SK-N-SH (cell line): ENCODE results near the gene FANCI. TPM values are rescaled to one million over a fixed set of nuclear protein-coding genes. Genes with fewer than 3 reads are reported as not detected.

Experiments
- CTCF ChIA-PET: fragments of 300-600, 350-600 bp; formaldehyde crosslinking; extraction: SDS; loops from one replicate; lab custom pipeline; 2021; lab: Yijun Ruan, JAX
- POLR2A ChIA-PET: fragments of 350-600 bp; sonication (Branson Sonifier 250); formaldehyde crosslinking; extraction: SDS; loops from one replicate; lab custom pipeline; 2020; ENCODE audit warnings: antibody characterized with exemption, inconsistent platforms; lab: Yijun Ruan, JAX
- DNase-seq: peaks from one replicate; pipeline ENCODE4 v3.0.0; 2012
- H2AFZ ChIP-seq: fragments of 200-600 bp; sonication (generic); 2 replicates; pipeline ENCODE4 v1.8.1; 2016; ENCODE audit warnings: antibody characterized with exemption, mild to moderate bottlenecking, low read depth
- H3F3A ChIP-seq: fragments of 200-600 bp; sonication (generic); replicated peaks from 2 replicates; pipeline ENCODE3; 2016; ENCODE audit warnings: antibody characterized with exemption, mild to moderate bottlenecking; ENCODE audit not compliant: insufficient read depth
- H3K27ac ChIP-seq, 2 experiments: fragments of 200-500 bp in 1 of 2; fragments of 200-600 bp in 1 of 2; sonication (Bioruptor generic) in 1 of 2; sonication (generic), shearing (Covaris generic) in 1 of 2; 2 replicates each; pipeline versions ENCODE4 v1.5.1 to v1.6.1; 2014 to 2016; ENCODE audit warnings: low read depth in 2 of 2, inconsistent platforms in 1 of 2, low read length in 1 of 2, mild to moderate bottlenecking in 1 of 2, mixed read lengths in 1 of 2
- H3K27me3 ChIP-seq: fragments of 200-600 bp; sonication (generic), shearing (Covaris generic); 2 replicates; pipeline ENCODE4 v1.6.1; 2016; ENCODE audit warnings: mixed run types; ENCODE audit not compliant: insufficient read depth
- H3K36me3 ChIP-seq, 2 experiments: fragments of 200-500 bp in 1 of 2; fragments of 200-600 bp in 1 of 2; sonication (Bioruptor generic) in 1 of 2; sonication (generic) in 1 of 2; replicated peaks in 1 of 2; 2 replicates each; pipeline versions ENCODE3 to v1.5.1; 2014 to 2016; ENCODE audit warnings: low read length in 1 of 2, mild to moderate bottlenecking in 1 of 2; ENCODE audit not compliant: insufficient read depth in 2 of 2, control insufficient read depth in 1 of 2
- H3K4me1 ChIP-seq, 2 experiments: fragments of 200-500 bp in 1 of 2; fragments of 200-600 bp in 1 of 2; sonication (Bioruptor generic) in 1 of 2; sonication (generic), shearing (Covaris generic) in 1 of 2; 2 replicates each; pipeline versions ENCODE4 v1.5.1 to v1.6.1; 2014 to 2016; ENCODE audit warnings: low read depth in 1 of 2, low read length in 1 of 2, mixed run types in 1 of 2; ENCODE audit not compliant: insufficient read depth in 2 of 2, control insufficient read depth in 1 of 2
- H3K4me2 ChIP-seq: fragments of 200-600 bp; sonication (generic), shearing (Covaris generic); 2 replicates; pipeline ENCODE4 v1.6.1; 2017; ENCODE audit warnings: mixed run types
- H3K4me3 ChIP-seq, 2 experiments: fragments of 200-500 bp in 1 of 2; fragments of 200-600 bp in 1 of 2; sonication (Bioruptor generic) in 1 of 2; sonication (generic), shearing (Covaris generic) in 1 of 2; 2 replicates each; pipeline versions ENCODE4 v1.5.1 to v1.8.1; 2014 to 2016; ENCODE audit warnings: low read depth in 2 of 2, inconsistent platforms in 1 of 2, low read length in 1 of 2, mild to moderate bottlenecking in 1 of 2, mixed read lengths in 1 of 2, moderate library complexity in 1 of 2
- H3K79me2 ChIP-seq: fragments of 200-600 bp; sonication (generic); 2 replicates; pipeline ENCODE4 v1.8.1; 2017; ENCODE audit warnings: mild to moderate bottlenecking; ENCODE audit not compliant: insufficient read depth
- H3K9ac ChIP-seq: fragments of 200-600 bp; sonication (generic); 2 replicates; pipeline ENCODE4 v1.6.1; 2017; ENCODE audit warnings: mixed run types
- H3K9me2 ChIP-seq: fragments of 200-600 bp; sonication (generic); 2 replicates; pipeline ENCODE4 v1.6.1; 2017; ENCODE audit warnings: mixed run types
- H3K9me3 ChIP-seq: fragments of 200-600 bp; sonication (generic); 2 replicates; pipeline ENCODE4 v1.6.1; 2017; ENCODE audit warnings: mixed run types, mild to moderate bottlenecking, moderate library complexity
- H4K20me1 ChIP-seq: fragments of 200-600 bp; sonication (generic); 2 replicates; pipeline ENCODE4 v1.6.1; 2017; ENCODE audit warnings: mild to moderate bottlenecking, mixed run types; ENCODE audit not compliant: insufficient read depth
- CHD2 ChIP-seq: fragments of 150-350 bp; IDR thresholded peaks from 2 replicates; pipeline ENCODE4 v1.6.1; 2018; ENCODE audit warnings: low read length; ENCODE audit not compliant: partially characterized antibody
- ELF1 ChIP-seq: IDR thresholded peaks from 2 replicates; pipeline ENCODE4 v1.4.0; 2012
- EP300 ChIP-seq, 2 experiments: IDR thresholded peaks; 2 replicates each; pipeline versions ENCODE4 v1.4.0 to v1.6.1; 2012; ENCODE audit warnings: borderline replicate concordance in 1 of 2, low read depth in 1 of 2, low read length in 1 of 2
- GATA2 ChIP-seq: sonication (generic); formaldehyde crosslinking; IDR thresholded peaks from 2 replicates; pipeline ENCODE4 v1.5.0; 2020; ENCODE audit warnings: mild to moderate bottlenecking, missing genetic modification reagents
- RCOR1 ChIP-seq: fragments of 150-350 bp; IDR thresholded peaks from 2 replicates; pipeline ENCODE4 v1.6.1; 2017; ENCODE audit warnings: antibody characterized with exemption, low read length
- RFX5 ChIP-seq: IDR thresholded peaks from 2 replicates; pipeline ENCODE4 v1.6.1; 2012; ENCODE audit warnings: mild to moderate bottlenecking, improper control_type of control experiment, low read length
- SMC3 ChIP-seq: IDR thresholded peaks from 2 replicates; pipeline ENCODE4 v1.6.1; 2012; ENCODE audit warnings: low read depth, low read length, improper control_type of control experiment
- TAF1 ChIP-seq: IDR thresholded peaks from 2 replicates; pipeline ENCODE4 v1.6.1; 2012; ENCODE audit warnings: low read depth, mild to moderate bottlenecking, low read length, moderate library complexity, borderline replicate concordance
- TCF12 ChIP-seq: IDR thresholded peaks from 2 replicates; pipeline ENCODE4 v1.4.0; 2012
- TEAD4 ChIP-seq: IDR thresholded peaks from 2 replicates; pipeline ENCODE4 v1.4.0; 2012; ENCODE audit warnings: mild to moderate bottlenecking, borderline replicate concordance; ENCODE audit not compliant: insufficient read depth
- YY1 ChIP-seq: IDR thresholded peaks from 2 replicates; pipeline ENCODE4 v1.4.0; 2012; ENCODE audit warnings: low read depth, mild to moderate bottlenecking
- WGBS: methylation state at CpG from one replicate; pipeline ENCODE4 v1.1.6; 2017; ENCODE audit warnings: low lambda C conversion rate; 5-methylcytosine and 5-hydroxymethylcytosine counted together
- polyA plus RNA-seq, 3 experiments: library from polyadenylated mRNA; depleted of rRNA; stranded (reverse); fragments of >200 nt; gene quantifications; 2 replicates each; pipeline ENCODE4 v1.2.3, GENCODE V29; 2012
- TF ChIP-seq, protein P1 (sequence below): fragments of 150-350 bp; IDR thresholded peaks from 2 replicates; pipeline ENCODE4 v1.6.1; 2017; ENCODE audit warnings: antibody characterized with exemption, low read length, low read depth, borderline replicate concordance
- TF ChIP-seq, protein P2 (sequence below): fragments of 150-350 bp; IDR thresholded peaks from 2 replicates; pipeline ENCODE4 v1.6.1; 2016; ENCODE audit warnings: mild to moderate bottlenecking, low read depth, low read length
- TF ChIP-seq, protein P3 (sequence below): IDR thresholded peaks from 2 replicates; pipeline ENCODE4; 2012
- TF ChIP-seq, protein P4 (sequence below): IDR thresholded peaks from 2 replicates; pipeline ENCODE4 v1.4.0; 2012; ENCODE audit warnings: low read depth, borderline replicate concordance
- TF ChIP-seq, protein P5 (sequence below): IDR thresholded peaks from 2 replicates; pipeline ENCODE4 v1.6.1; 2012; ENCODE audit warnings: mild to moderate bottlenecking, low read depth, low read length, moderate library complexity

FANCI gene
- polyA plus RNA-seq, 1 of the 3 experiments (the other 2 are of a cell fraction), result 13.2 TPM

DNA sequence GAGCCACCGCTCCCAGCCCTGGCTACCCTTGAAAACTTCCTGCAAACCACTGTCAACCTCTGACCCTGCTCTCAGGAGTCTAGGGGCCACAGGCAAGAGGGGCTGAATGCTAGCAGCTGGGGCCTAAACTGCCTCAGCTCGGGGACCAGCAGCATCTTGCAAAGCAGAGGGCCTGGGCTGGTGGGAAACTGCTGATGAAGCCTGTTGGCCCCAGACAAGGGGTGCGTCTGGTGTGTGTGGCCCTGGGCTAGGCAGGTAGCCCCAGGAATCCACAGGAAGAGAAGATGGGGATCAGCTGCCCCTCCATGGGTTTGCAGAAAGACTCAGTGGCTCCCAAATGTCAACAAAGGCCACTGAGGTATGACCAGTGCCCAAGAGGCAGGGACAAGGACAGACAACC, 99.1 kb downstream of the FANCI start:
- H3K27ac ChIP-seq, result no peak overlapping the region
- DNase-seq, result no peak
- H3K4me3 ChIP-seq, result no peak overlapping the region
- H3K9me2 ChIP-seq, result no peaks in the 10 kb centered on the region
- ChIA-PET POLR2A (no interaction called here), CTCF (interaction anchor here (1.2 to 4.8 kb wide), 3 partner anchors 15 to 136 kb away, joined by 3 to 69 read pairs (median 4); no protein-coding TSS in a partner anchor)
- H3K9ac ChIP-seq, result no peak overlapping the region
- 70% methylated on average over 2 of the region's 3 CpGs for WGBS
- TF ChIP-seq TCF12, result no peak
- TF ChIP-seq, protein P1, sequence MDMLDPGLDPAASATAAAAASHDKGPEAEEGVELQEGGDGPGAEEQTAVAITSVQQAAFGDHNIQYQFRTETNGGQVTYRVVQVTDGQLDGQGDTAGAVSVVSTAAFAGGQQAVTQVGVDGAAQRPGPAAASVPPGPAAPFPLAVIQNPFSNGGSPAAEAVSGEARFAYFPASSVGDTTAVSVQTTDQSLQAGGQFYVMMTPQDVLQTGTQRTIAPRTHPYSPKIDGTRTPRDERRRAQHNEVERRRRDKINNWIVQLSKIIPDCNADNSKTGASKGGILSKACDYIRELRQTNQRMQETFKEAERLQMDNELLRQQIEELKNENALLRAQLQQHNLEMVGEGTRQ, result no peak
- no peak for TF ChIP-seq TEAD4
- TF ChIP-seq SMC3, result no peak
- no peak for TF ChIP-seq ELF1
- TF ChIP-seq RFX5, result no peak
- TF ChIP-seq EP300 (IDR thresholded peaks at IDR 0.05; ENCODE audit: borderline replicate concordance in 1 of 2, low read depth in 1 of 2, low read length in 1 of 2), result no peak
- TF ChIP-seq CHD2, result no peak
- TF ChIP-seq, protein P2, sequence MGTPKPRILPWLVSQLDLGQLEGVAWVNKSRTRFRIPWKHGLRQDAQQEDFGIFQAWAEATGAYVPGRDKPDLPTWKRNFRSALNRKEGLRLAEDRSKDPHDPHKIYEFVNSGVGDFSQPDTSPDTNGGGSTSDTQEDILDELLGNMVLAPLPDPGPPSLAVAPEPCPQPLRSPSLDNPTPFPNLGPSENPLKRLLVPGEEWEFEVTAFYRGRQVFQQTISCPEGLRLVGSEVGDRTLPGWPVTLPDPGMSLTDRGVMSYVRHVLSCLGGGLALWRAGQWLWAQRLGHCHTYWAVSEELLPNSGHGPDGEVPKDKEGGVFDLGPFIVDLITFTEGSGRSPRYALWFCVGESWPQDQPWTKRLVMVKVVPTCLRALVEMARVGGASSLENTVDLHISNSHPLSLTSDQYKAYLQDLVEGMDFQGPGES, result no peak
- TF ChIP-seq, protein P3, sequence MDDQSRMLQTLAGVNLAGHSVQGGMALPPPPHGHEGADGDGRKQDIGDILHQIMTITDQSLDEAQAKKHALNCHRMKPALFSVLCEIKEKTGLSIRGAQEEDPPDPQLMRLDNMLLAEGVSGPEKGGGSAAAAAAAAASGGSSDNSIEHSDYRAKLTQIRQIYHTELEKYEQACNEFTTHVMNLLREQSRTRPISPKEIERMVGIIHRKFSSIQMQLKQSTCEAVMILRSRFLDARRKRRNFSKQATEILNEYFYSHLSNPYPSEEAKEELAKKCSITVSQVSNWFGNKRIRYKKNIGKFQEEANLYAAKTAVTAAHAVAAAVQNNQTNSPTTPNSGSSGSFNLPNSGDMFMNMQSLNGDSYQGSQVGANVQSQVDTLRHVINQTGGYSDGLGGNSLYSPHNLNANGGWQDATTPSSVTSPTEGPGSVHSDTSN, result no peak
- TF ChIP-seq, protein P4, sequence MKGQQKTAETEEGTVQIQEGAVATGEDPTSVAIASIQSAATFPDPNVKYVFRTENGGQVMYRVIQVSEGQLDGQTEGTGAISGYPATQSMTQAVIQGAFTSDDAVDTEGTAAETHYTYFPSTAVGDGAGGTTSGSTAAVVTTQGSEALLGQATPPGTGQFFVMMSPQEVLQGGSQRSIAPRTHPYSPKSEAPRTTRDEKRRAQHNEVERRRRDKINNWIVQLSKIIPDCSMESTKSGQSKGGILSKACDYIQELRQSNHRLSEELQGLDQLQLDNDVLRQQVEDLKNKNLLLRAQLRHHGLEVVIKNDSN, result no peak
- no peak for TF ChIP-seq RCOR1
- TF ChIP-seq GATA2 (CRISPR knock-in tag), result no peak
- TF ChIP-seq TAF1, result no peak
- TF ChIP-seq, protein P5, sequence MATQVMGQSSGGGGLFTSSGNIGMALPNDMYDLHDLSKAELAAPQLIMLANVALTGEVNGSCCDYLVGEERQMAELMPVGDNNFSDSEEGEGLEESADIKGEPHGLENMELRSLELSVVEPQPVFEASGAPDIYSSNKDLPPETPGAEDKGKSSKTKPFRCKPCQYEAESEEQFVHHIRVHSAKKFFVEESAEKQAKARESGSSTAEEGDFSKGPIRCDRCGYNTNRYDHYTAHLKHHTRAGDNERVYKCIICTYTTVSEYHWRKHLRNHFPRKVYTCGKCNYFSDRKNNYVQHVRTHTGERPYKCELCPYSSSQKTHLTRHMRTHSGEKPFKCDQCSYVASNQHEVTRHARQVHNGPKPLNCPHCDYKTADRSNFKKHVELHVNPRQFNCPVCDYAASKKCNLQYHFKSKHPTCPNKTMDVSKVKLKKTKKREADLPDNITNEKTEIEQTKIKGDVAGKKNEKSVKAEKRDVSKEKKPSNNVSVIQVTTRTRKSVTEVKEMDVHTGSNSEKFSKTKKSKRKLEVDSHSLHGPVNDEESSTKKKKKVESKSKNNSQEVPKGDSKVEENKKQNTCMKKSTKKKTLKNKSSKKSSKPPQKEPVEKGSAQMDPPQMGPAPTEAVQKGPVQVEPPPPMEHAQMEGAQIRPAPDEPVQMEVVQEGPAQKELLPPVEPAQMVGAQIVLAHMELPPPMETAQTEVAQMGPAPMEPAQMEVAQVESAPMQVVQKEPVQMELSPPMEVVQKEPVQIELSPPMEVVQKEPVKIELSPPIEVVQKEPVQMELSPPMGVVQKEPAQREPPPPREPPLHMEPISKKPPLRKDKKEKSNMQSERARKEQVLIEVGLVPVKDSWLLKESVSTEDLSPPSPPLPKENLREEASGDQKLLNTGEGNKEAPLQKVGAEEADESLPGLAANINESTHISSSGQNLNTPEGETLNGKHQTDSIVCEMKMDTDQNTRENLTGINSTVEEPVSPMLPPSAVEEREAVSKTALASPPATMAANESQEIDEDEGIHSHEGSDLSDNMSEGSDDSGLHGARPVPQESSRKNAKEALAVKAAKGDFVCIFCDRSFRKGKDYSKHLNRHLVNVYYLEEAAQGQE, result no peak
- no peak for TF ChIP-seq YY1
- H2AFZ ChIP-seq, result no peak overlapping the region
- no peaks in the 10 kb centered on the region for H3F3A ChIP-seq
- H4K20me1 ChIP-seq, result no peaks in the 10 kb centered on the region
- no peaks in the 10 kb centered on the region for H3K27me3 ChIP-seq
- H3K36me3 ChIP-seq, result no peaks in the 10 kb centered on the region
- H3K4me2 ChIP-seq, result no peak overlapping the region
- H3K4me1 ChIP-seq, result no peaks in the 10 kb centered on the region; a peak in 1 of 4 replicates
- no peaks in the 10 kb centered on the region for H3K9me3 ChIP-seq
- H3K79me2 ChIP-seq, result no peaks in the 10 kb centered on the region
